Nephron progenitor cell (in vitro differentiated cells): Measurements from ENCODE around the gene GALNT2.

Experiments
- DNase-seq: peaks from one replicate; pipeline ENCODE4 v3.0.0; 2021
- H3K27ac Mint-ChIP-seq: 2 replicates; pipeline ENCODE4 v1.8.0; 2021; ENCODE audit warnings: mild to moderate bottlenecking, moderate library complexity, mixed read lengths
- H3K27me3 Mint-ChIP-seq: 2 replicates; pipeline ENCODE4 v1.8.0; 2021; ENCODE audit warnings: mild to moderate bottlenecking, low read depth, mixed read lengths; ENCODE audit not compliant: poor library complexity
- H3K36me3 Mint-ChIP-seq: 2 replicates; pipeline ENCODE4 v1.8.0; 2021; ENCODE audit warnings: low read depth, mixed read lengths
- H3K4me1 Mint-ChIP-seq: 2 replicates; pipeline ENCODE4 v1.8.0; 2021; ENCODE audit warnings: mixed read lengths
- H3K4me3 Mint-ChIP-seq: 2 replicates; pipeline ENCODE4 v1.8.0; 2021; ENCODE audit warnings: mild to moderate bottlenecking, moderate library complexity, mixed read lengths
- H3K9me3 Mint-ChIP-seq: 2 replicates; pipeline ENCODE4 v1.8.0; 2021; ENCODE audit warnings: mild to moderate bottlenecking, moderate library complexity, mixed read lengths
- CTCF ChIP-seq: fragments of 200-600 bp; sonication (generic); IDR thresholded peaks from 2 replicates; pipeline ENCODE4 v1.5.0; 2021; ENCODE audit warnings: antibody characterized with exemption

The GALNT2 gene

DNA sequence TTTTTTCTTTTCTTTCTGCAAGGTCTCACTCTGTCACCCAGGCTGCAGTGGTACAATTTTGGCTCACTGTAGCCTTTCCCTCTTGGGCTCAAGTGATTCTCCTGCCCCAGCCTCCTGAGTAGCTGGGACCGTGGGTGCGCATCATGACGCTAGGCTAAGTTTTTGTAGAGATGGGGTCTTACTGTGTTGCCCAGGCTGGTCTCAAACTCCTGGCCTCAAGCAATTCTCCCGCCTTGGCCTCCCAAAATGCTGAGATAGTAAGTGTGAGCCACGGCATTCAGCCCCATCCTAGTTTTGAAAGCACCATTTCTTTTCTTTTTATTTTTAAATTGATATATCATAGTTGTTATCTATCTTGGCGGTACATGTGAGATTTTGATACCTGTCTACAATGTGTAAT is 140.6 kb downstream of the GALNT2 start:
- DNase-seq, result no peak
- H3K27ac Mint-ChIP-seq, result no peak overlapping the region
- no peak for TF ChIP-seq CTCF
- H3K4me1 Mint-ChIP-seq, result peaks cover 51% of the 10 kb centered on the region
- peaks cover 10% of the 10 kb centered on the region for H3K36me3 Mint-ChIP-seq
- no peaks in the 10 kb centered on the region for H3K27me3 Mint-ChIP-seq
- H3K9me3 Mint-ChIP-seq, result no peaks in the 10 kb centered on the region
- H3K4me3 Mint-ChIP-seq, result no peak overlapping the region

DNA sequence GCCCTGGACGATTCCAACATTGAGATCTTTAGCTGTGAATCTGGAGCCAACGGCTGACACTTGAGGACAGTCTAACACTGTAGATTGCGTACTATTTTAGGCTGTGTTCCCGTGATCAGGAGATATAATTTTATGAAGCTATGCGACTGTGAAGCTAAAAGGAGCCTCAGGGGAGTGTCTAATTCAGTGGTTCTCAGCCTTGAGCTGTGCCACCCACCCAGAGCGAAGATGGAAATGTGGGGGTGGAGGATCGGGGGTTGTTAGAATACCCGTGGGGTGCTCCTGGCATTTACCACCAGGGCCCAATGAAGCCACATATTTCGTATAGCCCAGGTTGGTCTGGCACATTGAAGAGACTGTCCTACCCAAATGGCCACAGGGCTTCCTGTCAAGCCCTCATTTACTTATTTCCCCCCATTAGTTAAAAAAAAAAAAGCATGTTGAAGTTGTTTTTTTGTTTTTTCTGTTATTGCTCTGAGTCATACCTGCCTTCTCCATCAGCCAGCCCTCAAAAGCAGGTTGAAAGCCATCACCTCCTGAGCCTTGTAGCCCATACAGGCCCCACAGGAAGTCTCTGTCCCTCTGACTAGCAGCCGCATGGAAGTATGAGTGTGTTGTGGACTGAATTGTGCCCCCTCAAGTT is 141.7 kb downstream of the GALNT2 start:
- peaks cover 3% of the 10 kb centered on the region for H3K9me3 Mint-ChIP-seq
- peaks cover 55% of the 10 kb centered on the region for H3K4me1 Mint-ChIP-seq
- no peak overlapping the region for H3K27ac Mint-ChIP-seq

DNA sequence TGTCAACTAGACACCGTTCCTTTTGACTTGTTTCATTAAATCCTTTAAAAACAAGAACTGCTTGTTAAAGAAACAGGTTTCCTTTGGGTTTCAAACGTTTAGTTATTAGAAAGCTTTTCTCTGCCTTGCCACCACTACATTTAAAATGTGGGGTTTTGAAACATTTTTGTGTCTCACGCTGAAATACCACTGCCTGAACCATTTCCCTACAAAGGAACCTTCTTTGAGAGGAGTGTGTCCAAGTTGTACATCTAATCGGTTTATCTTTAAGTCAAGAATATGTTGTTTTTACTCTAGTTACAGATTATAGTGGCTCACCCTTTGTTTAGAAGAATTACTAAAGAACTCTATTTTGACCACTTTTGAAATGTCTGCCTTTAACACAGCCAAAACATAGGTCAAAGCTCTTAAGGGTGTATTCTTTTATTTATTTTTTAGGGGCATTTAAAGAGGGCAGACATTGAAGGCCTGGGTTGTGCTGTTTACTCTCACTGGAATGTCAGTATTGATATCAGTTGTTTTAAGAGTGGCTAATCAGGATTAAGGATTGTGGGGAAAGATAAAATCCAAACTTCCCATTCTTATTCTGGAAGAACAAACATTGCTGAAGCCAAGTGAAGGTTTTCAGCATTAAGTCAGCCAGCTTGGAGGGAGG is 143.4 kb downstream of the GALNT2 start:
- H3K4me1 Mint-ChIP-seq, result peaks cover 49% of the 10 kb centered on the region

More for the DNA sequence above, 141.7 kb downstream of the GALNT2 start:
- no peak for TF ChIP-seq CTCF
- DNase-seq, result no peak
- Mint-ChIP-seq H3K36me3 (peaks cover 13% of the 10 kb centered on the region), H3K4me3 (no peak overlapping the region), H3K27me3 (no peaks in the 10 kb centered on the region)

DNA sequence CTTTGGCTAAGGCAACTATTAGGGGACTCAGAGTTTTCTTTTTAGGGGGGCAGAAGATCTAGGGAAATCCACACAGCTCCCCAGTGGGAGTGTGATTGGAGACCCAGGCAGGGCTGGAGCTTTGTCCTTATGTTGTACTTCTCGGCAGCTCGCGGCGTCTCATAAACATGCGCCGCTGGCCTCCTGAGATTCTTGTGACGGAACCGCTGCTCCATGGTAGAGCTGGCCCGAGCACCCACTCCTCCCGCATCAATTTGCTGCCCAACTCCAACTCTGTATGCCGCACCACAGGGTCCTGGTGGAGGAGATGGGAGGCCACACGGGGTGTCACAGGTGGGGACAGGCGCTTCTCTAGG is 143.9 kb downstream of the GALNT2 start:
- Mint-ChIP-seq H3K4me1 (peaks cover 44% of the 10 kb centered on the region), H3K36me3 (peaks cover 20% of the 10 kb centered on the region), H3K27ac (no peak overlapping the region), H3K9me3 (peaks cover 4% of the 10 kb centered on the region), H3K27me3 (no peaks in the 10 kb centered on the region), H3K4me3 (no peak overlapping the region)
- TF ChIP-seq CTCF, result no peak
- DNase-seq, result no peak

More for the DNA sequence above, 143.4 kb downstream of the GALNT2 start:
- H3K27me3 Mint-ChIP-seq, result no peaks in the 10 kb centered on the region
- DNase-seq, result no peak
- no peak overlapping the region for H3K27ac Mint-ChIP-seq
- peaks cover 20% of the 10 kb centered on the region for H3K36me3 Mint-ChIP-seq
- peaks cover 4% of the 10 kb centered on the region for H3K9me3 Mint-ChIP-seq
- TF ChIP-seq CTCF, result no peak
- H3K4me3 Mint-ChIP-seq, result no peak overlapping the region

DNA sequence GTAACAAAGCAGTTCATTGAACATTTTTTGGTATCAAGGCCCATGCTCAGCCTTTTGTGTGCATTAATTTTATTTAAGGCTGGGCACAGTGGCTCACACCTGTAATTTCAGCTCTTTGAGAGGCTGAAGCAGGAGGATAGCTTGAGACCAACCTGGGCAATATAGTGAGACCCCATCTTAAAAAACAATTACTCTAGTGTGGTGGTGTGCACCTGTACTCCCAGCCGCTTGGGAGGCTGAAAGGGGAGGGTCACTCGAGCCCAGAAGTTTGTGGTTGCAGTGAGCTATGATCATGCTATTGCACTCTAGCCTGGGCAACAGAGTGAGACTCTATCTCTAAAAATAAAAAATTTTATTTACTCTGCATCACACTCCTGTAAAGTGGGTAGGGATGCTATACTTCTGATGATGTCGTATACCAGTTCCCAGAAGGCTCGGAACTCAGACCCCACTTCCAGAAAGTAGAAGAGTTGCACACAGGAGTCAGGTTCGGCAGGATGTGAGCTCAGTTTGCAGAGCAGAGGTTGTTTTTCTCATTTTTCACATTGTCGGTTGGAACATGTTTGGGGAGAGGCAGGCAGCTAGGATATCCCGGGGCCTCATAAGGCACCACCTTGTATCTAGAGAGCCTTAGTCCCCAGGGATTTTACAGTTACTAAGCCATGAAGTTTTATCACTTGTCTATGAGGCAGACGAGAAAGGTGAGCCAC is 144.6 kb downstream of the GALNT2 start:
- Mint-ChIP-seq H3K9me3 (peaks cover 4% of the 10 kb centered on the region), H3K27ac (peak overlapping the region; percentile 12), H3K27me3 (no peaks in the 10 kb centered on the region), H3K36me3 (peaks cover 20% of the 10 kb centered on the region), H3K4me1 (peaks cover 39% of the 10 kb centered on the region), H3K4me3 (no peak overlapping the region)
- no peak for TF ChIP-seq CTCF
- no peak for DNase-seq
